GM23338 (cell line): ENCODE measurements around the gene CHRNB4. TPM values are rescaled to one million over a fixed set of nuclear protein-coding genes. Genes with fewer than 3 reads are reported as not detected.

ENCODE experiments used
- ATAC-seq: fragments of 200-7000 bp; cut with Tn5 transposase; 3 replicates; pipeline ENCODE4 v1.9.1; 2020
- DNase-seq: peaks from one replicate; pipeline ENCODE4 v3.0.0-alpha.2; 2015; ENCODE audit warnings: low spot score
- H2AFZ ChIP-seq: fragments of 200-600 bp; sonication (generic); 2 replicates; pipeline ENCODE4 v1.8.0; 2016; ENCODE audit warnings: antibody characterized with exemption, mild to moderate bottlenecking, moderate library complexity
- H3F3A ChIP-seq: fragments of 200-600 bp; sonication (generic); replicated peaks from 2 replicates; pipeline ENCODE4 v1.8.0; 2017; ENCODE audit warnings: antibody characterized with exemption, mixed run types, low read depth
- H3K27ac ChIP-seq: fragments of 200-600 bp; sonication (generic); 2 replicates; pipeline ENCODE4 v1.6.1; 2016; ENCODE audit warnings: low read depth
- H3K27me3 ChIP-seq: fragments of 200-600 bp; sonication (generic); 2 replicates; pipeline ENCODE4 v1.8.0; 2016; ENCODE audit warnings: mild to moderate bottlenecking, mixed run types, moderate library complexity; ENCODE audit not compliant: insufficient read depth
- H3K36me3 ChIP-seq: fragments of 200-600 bp; sonication (generic); 2 replicates; pipeline ENCODE4 v1.8.0; 2016; ENCODE audit warnings: mild to moderate bottlenecking; ENCODE audit not compliant: insufficient read depth
- H3K4me1 ChIP-seq: fragments of 200-600 bp; sonication (generic); 2 replicates; pipeline ENCODE4 v1.8.0; 2016; ENCODE audit warnings: mild to moderate bottlenecking, moderate library complexity; ENCODE audit not compliant: insufficient read depth
- H3K4me2 ChIP-seq: fragments of 200-600 bp; sonication (generic); 2 replicates; pipeline ENCODE4 v1.7.1; 2017; ENCODE audit warnings: mixed run types
- H3K4me3 ChIP-seq: fragments of 200-600 bp; sonication (generic); 2 replicates; pipeline ENCODE4 v1.6.1; 2016; ENCODE audit warnings: mixed run types
- H3K79me2 ChIP-seq: fragments of 200-600 bp; sonication (generic); replicated peaks from 2 replicates; pipeline ENCODE4 v1.8.0; 2017; ENCODE audit warnings: mild to moderate bottlenecking; ENCODE audit not compliant: insufficient read depth
- H3K9me2 ChIP-seq: fragments of 200-600 bp; sonication (generic); 2 replicates; pipeline ENCODE4 v1.8.0; 2017; ENCODE audit not compliant: insufficient read depth
- H4K20me1 ChIP-seq: fragments of 200-600 bp; sonication (generic); replicated peaks from 2 replicates; pipeline ENCODE4 v1.8.0; 2017; ENCODE audit warnings: mild to moderate bottlenecking; ENCODE audit not compliant: insufficient read depth
- H3K27ac Mint-ChIP-seq: 2 replicates; pipeline ENCODE4 v1.8.0; 2020; ENCODE audit warnings: inconsistent platforms, mild to moderate bottlenecking, moderate library complexity, mixed read lengths
- H3K27me3 Mint-ChIP-seq: 3 replicates; pipeline ENCODE4 v1.8.0; 2022; ENCODE audit warnings: low read depth, mild to moderate bottlenecking, moderate library complexity, mixed read lengths, inconsistent platforms; ENCODE audit not compliant: insufficient read depth, poor library complexity
- H3K36me3 Mint-ChIP-seq: 3 replicates; pipeline ENCODE4 v1.8.0; 2021; ENCODE audit warnings: low read depth, mild to moderate bottlenecking, inconsistent platforms, moderate library complexity, mixed read lengths
- H3K4me1 Mint-ChIP-seq: 3 replicates; pipeline ENCODE4 v1.8.0; 2020; ENCODE audit warnings: mild to moderate bottlenecking, inconsistent platforms, mixed read lengths
- H3K4me3 Mint-ChIP-seq: 3 replicates; pipeline ENCODE4 v1.8.0; 2021; ENCODE audit warnings: moderate library complexity, mild to moderate bottlenecking, inconsistent platforms, mixed read lengths
- H3K9me3 Mint-ChIP-seq: 3 replicates; pipeline ENCODE4 v1.8.0; 2020; ENCODE audit warnings: moderate library complexity, mild to moderate bottlenecking, inconsistent platforms, mixed read lengths
- CREB1 ChIP-seq: fragments of 250-450 bp; sonication (Bioruptor Pico); IDR thresholded peaks from 2 replicates; pipeline ENCODE4 v1.5.0; 2020; ENCODE audit warnings: low read depth, mild to moderate bottlenecking, moderate library complexity
- CTCF ChIP-seq, 2 experiments: fragments of 200-600 bp in 1 of 2; sonication (generic) in 1 of 2; conservative IDR thresholded peaks; 2 replicates each; pipeline versions ENCODE4 v1.5.1 to v1.6.1; 2016 to 2017; ENCODE audit warnings: antibody characterized with exemption in 2 of 2, low read depth in 2 of 2, mild to moderate bottlenecking in 2 of 2, moderate library complexity in 1 of 2
- ETS1 ChIP-seq: IDR thresholded peaks from 2 replicates; pipeline ENCODE4 v1.6.1; 2016; ENCODE audit warnings: antibody characterized with exemption
- EZH2 ChIP-seq: fragments of 200-600 bp; sonication (generic); IDR thresholded peaks from one replicate; pipeline ENCODE4 v1.8.0; 2017; ENCODE audit warnings: antibody characterized with exemption, mild to moderate bottlenecking, low read depth; ENCODE audit not compliant: unreplicated experiment
- EZH2phosphoT487 ChIP-seq: fragments of 200-600 bp; sonication (generic); IDR thresholded peaks from one replicate; pipeline ENCODE4 v1.8.1; 2018; ENCODE audit warnings: antibody characterized with exemption; ENCODE audit not compliant: unreplicated experiment
- JUNB ChIP-seq: IDR thresholded peaks from one replicate; pipeline ENCODE4 v1.6.1; 2016; ENCODE audit warnings: antibody characterized with exemption; ENCODE audit not compliant: unreplicated experiment
- NANOG ChIP-seq: IDR thresholded peaks from 2 replicates; pipeline ENCODE4 v1.6.1; 2016; ENCODE audit warnings: antibody characterized with exemption, borderline replicate concordance
- POLR2AphosphoS5 ChIP-seq: IDR thresholded peaks from 2 replicates; pipeline ENCODE4 v1.6.1; 2016; ENCODE audit warnings: antibody characterized with exemption, low read depth
- STAT1 ChIP-seq: IDR thresholded peaks from one replicate; pipeline ENCODE4 v1.6.1; 2016; ENCODE audit warnings: antibody characterized with exemption; ENCODE audit not compliant: unreplicated experiment
- ZNF114 ChIP-seq: fragments of 250-450 bp; sonication (Bioruptor Pico); IDR thresholded peaks from 2 replicates; pipeline ENCODE4 v1.5.0; 2020; ENCODE audit warnings: mild to moderate bottlenecking, moderate library complexity
- ZNF462 ChIP-seq: fragments of 250-450 bp; sonication (Bioruptor Pico); IDR thresholded peaks from 2 replicates; pipeline ENCODE4 v1.5.0; 2020; ENCODE audit warnings: mild to moderate bottlenecking, moderate library complexity
- polyA plus RNA-seq: library from polyadenylated mRNA; unstranded; fragments of >200 nt; fragmentation: Nextera tagmentation; extraction: Ambion mirVana; gene quantifications from 2 replicates; pipeline ENCODE4 v1.2.1, GENCODE V29; 2016
- total RNA-seq: library from RNA; depleted of rRNA; stranded (reverse); fragments of >200 nt; shearing (Covaris generic); gene quantifications from 2 replicates; pipeline ENCODE4 v1.2.3, GENCODE V29; 2014

The CHRNB4 gene
- total and polyA plus RNA-seq, 2 experiments from 2014 or later, result 1.4 to 1.6 TPM

- TF ChIP-seq ETS1 (no peak), ZNF114 (CRISPR knock-in tag) (no peak), POLR2AphosphoS5 (no peak), EZH2phosphoT487 (no peak)
Observed at GRCh38 chr15:78605201-78605600, 35.8 kb downstream of the CHRNB4 start (continued).

GRCh38 chr15:78604420-78604819 lies 36.6 kb downstream of the CHRNB4 start:
- Mint-ChIP-seq H3K36me3 (peaks cover 69% of the 10 kb centered on the region), H3K9me3 (peaks cover 60% of the 10 kb centered on the region), H3K4me1 (no peaks in the 10 kb centered on the region), H3K27me3 (peaks cover 12% of the 10 kb centered on the region), H3K27ac (no peak overlapping the region), H3K4me3 (no peak overlapping the region)
- Histone ChIP-seq H3K4me2 (no peak overlapping the region), H3K27me3 (no peaks in the 10 kb centered on the region), H3K27ac (no peak overlapping the region), H3K9me2 (no peaks in the 10 kb centered on the region), H2AFZ (no peak overlapping the region), H3K79me2 (no peaks in the 10 kb centered on the region), H3K4me3 (no peak overlapping the region), H3K36me3 (no peaks in the 10 kb centered on the region), H3K4me1 (no peaks in the 10 kb centered on the region), H3F3A (no peaks in the 10 kb centered on the region), H4K20me1 (no peaks in the 10 kb centered on the region)
- no peak for ATAC-seq
- no peak for DNase-seq
- TF ChIP-seq CREB1 (CRISPR knock-in tag), result no peak
- no peak for TF ChIP-seq CTCF (conservative IDR thresholded peaks at IDR 0.05; ENCODE audit: low read depth in 2 of 2)
- no peak for TF ChIP-seq ETS1
- no peak for TF ChIP-seq EZH2phosphoT487
- TF ChIP-seq EZH2, result no peak
- no peak for TF ChIP-seq POLR2AphosphoS5
- no peak for TF ChIP-seq ZNF114 (CRISPR knock-in tag)
- no peak for TF ChIP-seq STAT1
- no peak for TF ChIP-seq NANOG
- TF ChIP-seq ZNF462, result no peak
- no peak for TF ChIP-seq JUNB
